K562 (cell line): ENCODE measurements around the gene DNAJC1. TPM values are rescaled to one million over a fixed set of nuclear protein-coding genes. Genes with fewer than 3 reads are reported as not detected.
A peak's percentile ranks its signal among the peaks of the same experiment; 100 is the strongest.

Experiments used
- ARID1B ChIP-seq: fragments of 450-650 bp; IDR thresholded peaks from 2 replicates; pipeline ENCODE4 v1.6.1; 2016; ENCODE audit warnings: antibody characterized with exemption, mild to moderate bottlenecking, inconsistent platforms
- CBX5 ChIP-seq: IDR thresholded peaks from 2 replicates; pipeline ENCODE4 v1.6.1; 2014; ENCODE audit warnings: low read depth, borderline replicate concordance
- CBX8 ChIP-seq: fragments of 200-600 bp; sonication (generic); IDR thresholded peaks from 2 replicates; pipeline ENCODE4 v1.6.1; 2012; ENCODE audit warnings: borderline replicate concordance, mixed run types, low read depth, mild to moderate bottlenecking, moderate library complexity, mixed read lengths, low read length, control low read depth, inconsistent platforms; ENCODE audit not compliant: poor library complexity, severe bottlenecking; ENCODE audit errors: extremely low read depth
- CTBP1 ChIP-seq: fragments of 450-650 bp; IDR thresholded peaks from 2 replicates; pipeline ENCODE4 v1.6.1; 2016; ENCODE audit warnings: borderline replicate concordance
- CTCFL ChIP-seq: IDR thresholded peaks from 2 replicates; pipeline ENCODE4 v1.6.1; 2011; ENCODE audit warnings: borderline replicate concordance, low read depth, mild to moderate bottlenecking, moderate library complexity, low read length; ENCODE audit not compliant: insufficient read depth, poor library complexity, severe bottlenecking
- DNMT1 ChIP-seq: fragments of 450-650 bp; IDR thresholded peaks from 2 replicates; pipeline ENCODE4 v1.6.1; 2016; ENCODE audit warnings: antibody characterized with exemption, mild to moderate bottlenecking
- ERF ChIP-seq: fragments of 450-650 bp; formaldehyde crosslinking; IDR thresholded peaks from 2 replicates; pipeline ENCODE4 v1.4.0; 2020; ENCODE audit warnings: mild to moderate bottlenecking, mixed read lengths
- FOXA3 ChIP-seq, 2 experiments: fragments of 450-650 bp in 1 of 2; sonication (generic) in 1 of 2; formaldehyde crosslinking; IDR thresholded peaks in 1 of 2; conservative IDR thresholded peaks in 1 of 2; 2 replicates each; pipeline versions ENCODE4 v1.4.0 to v1.8.0; 2020 to 2022; ENCODE audit warnings: mild to moderate bottlenecking in 2 of 2, missing genetic modification reagents in 1 of 2
- FOXJ2 ChIP-seq: fragments of 200-800 bp; sonication (Bioruptor generic); IDR thresholded peaks from 2 replicates; pipeline ENCODE4 v1.6.1; 2016; ENCODE audit warnings: missing genetic modification characterization, missing compliant biosample characterization
- GABPB1 ChIP-seq: sonication (generic); formaldehyde crosslinking; IDR thresholded peaks from 2 replicates; pipeline ENCODE4 v1.8.0; 2022; ENCODE audit warnings: mild to moderate bottlenecking, missing genetic modification reagents
- HSF4 ChIP-seq: fragments of 250-450 bp; sonication (Bioruptor Pico); IDR thresholded peaks from 2 replicates; pipeline ENCODE4 v2.1.2; 2022; ENCODE audit warnings: mild to moderate bottlenecking, moderate library complexity, borderline replicate concordance
- MAZ ChIP-seq, 2 experiments: fragments of 450-650 bp in 1 of 2; sonication (generic) in 1 of 2; formaldehyde crosslinking; IDR thresholded peaks in 1 of 2; conservative IDR thresholded peaks in 1 of 2; 2 replicates each; pipeline versions ENCODE4 v1.4.0 to v1.5.0; 2020; ENCODE audit warnings: mild to moderate bottlenecking in 1 of 2, missing genetic modification reagents in 1 of 2
- MYC ChIP-seq, 2 experiments: fragments of 250-450 bp in 1 of 2; sonication (Bioruptor Pico) in 1 of 2; IDR thresholded peaks; 2 replicates each; pipeline versions ENCODE4 v1.5.1 to v1.6.1; 2012 to 2021; ENCODE audit warnings: low read depth in 2 of 2, borderline replicate concordance in 1 of 2, improper control_type of control experiment in 1 of 2, low read length in 1 of 2, mild to moderate bottlenecking in 1 of 2, moderate library complexity in 1 of 2
- NR1H2 ChIP-seq: sonication (generic); formaldehyde crosslinking; IDR thresholded peaks from 2 replicates; pipeline ENCODE4 v1.4.0; 2020; ENCODE audit warnings: mild to moderate bottlenecking, missing genetic modification reagents
- PHTF2 ChIP-seq: fragments of 250-450 bp; sonication (Bioruptor Pico); IDR thresholded peaks from 2 replicates; pipeline ENCODE4 v1.5.0; 2021; ENCODE audit warnings: mild to moderate bottlenecking
- PML ChIP-seq: IDR thresholded peaks from 2 replicates; pipeline ENCODE4 v1.6.1; 2012; ENCODE audit warnings: low read length, inconsistent platforms
- PREB ChIP-seq: sonication (generic); formaldehyde crosslinking; IDR thresholded peaks from 2 replicates; pipeline ENCODE4 v1.8.1; 2023; ENCODE audit warnings: mild to moderate bottlenecking, missing genetic modification reagents
- SMARCA4 ChIP-seq: fragments of 450-650 bp; IDR thresholded peaks from 2 replicates; pipeline ENCODE4 v1.6.1; 2016
- ZBTB33 ChIP-seq: sonication (generic); formaldehyde crosslinking; IDR thresholded peaks from 2 replicates; pipeline ENCODE4 v1.8.1; 2023; ENCODE audit warnings: mild to moderate bottlenecking, missing genetic modification reagents
- ZNF121 ChIP-seq: sonication (generic); formaldehyde crosslinking; conservative IDR thresholded peaks from 2 replicates; pipeline ENCODE4 v1.8.0; 2022; ENCODE audit warnings: missing genetic modification reagents
- ZNF584 ChIP-seq: fragments of 200-800 bp; sonication (Bioruptor generic); IDR thresholded peaks from 2 replicates; pipeline ENCODE4 v1.6.1; 2016; ENCODE audit warnings: low read depth, mild to moderate bottlenecking, missing genetic modification characterization, missing compliant biosample characterization
- polyA plus RNA-seq, 8 experiments: library from polyadenylated mRNA; depleted of rRNA in 4 of 8; stranded (reverse) in 5 of 8; unstranded in 3 of 8; fragments of >200 nt; fragmentation: Nextera tagmentation in 2 of 8; fragmentation: Illumina TruSeq in 1 of 8; extraction: Ambion mirVana in 2 of 8; extraction: Trizol in 1 of 8; gene quantifications; 2 replicates each; pipeline versions ENCODE4 v1.2.1 to v1.2.3, GENCODE V29; 2011 to 2014; ENCODE audit warnings: inconsistent platforms in 1 of 8, missing spikeins in 1 of 8
- total RNA-seq, 7 experiments: library from RNA; depleted of rRNA in 6 of 7; stranded (reverse); fragments of >200 nt in 6 of 7; fragmentation: Illumina TruSeq in 2 of 7; extraction: Trizol in 2 of 7; gene quantifications; 2 replicates each; pipeline versions ENCODE4 v1.2.1 to v1.2.3, GENCODE V29; 2011 to 2021; ENCODE audit warnings: low replicate concordance in 1 of 7

The DNAJC1 gene
- total and polyA plus RNA-seq, 9 of the 15 experiments (the other 6 are each of a cell fraction or from before 2014, with no cell fraction given), result 5.4 to 77.6 (median 40.3) TPM

- TF ChIP-seq FOXJ2 (tag) (no peak), NR1H2 (no peak), ERF (CRISPR knock-in tag) (no peak), MYC (IDR thresholded peaks at IDR 0.05; ENCODE audit: low read depth, low read length) (0 out of 2 replicates have a peak, but pooled peaks have one; percentile 22), MYC (CRISPR knock-in tag; IDR thresholded peaks at IDR 0.05; ENCODE audit: borderline replicate concordance, low read depth) (no peak), ZNF584 (CRISPR knock-in tag) (no peak), HSF4 (CRISPR knock-in tag) (no peak), SMARCA4 (no peak), CTCFL (peak; percentile 10), ZBTB33 (peak; percentile 94), PML (no peak), CBX8 (no peak), GABPB1 (no peak), MAZ (CRISPR knock-in tag; conservative IDR thresholded peaks at IDR 0.05 in 1 of 2, IDR thresholded peaks at IDR 0.05 in 1 of 2) (0 out of 4 replicates have a peak, but pooled peaks of 1 of the 2 experiments have one; percentile 13), ZNF121 (no peak), FOXA3 (CRISPR knock-in tag; conservative IDR thresholded peaks at IDR 0.05 in 1 of 2, IDR thresholded peaks at IDR 0.05 in 1 of 2) (no peak), CTBP1 (peak; percentile 41; the same call in 1 of the 2 replicates), ARID1B (no peak), DNMT1 (no peak), CBX5 (no peak), PREB (CRISPR knock-in tag) (no peak), PHTF2 (CRISPR knock-in tag) (no peak)
Measured at GRCh38 chr10:21732067-21732772, 271.3 kb downstream of the DNAJC1 start (continued).
